Natural killer cell (primary cell): ENCODE measurements around the gene RAPGEF5. TPM values are rescaled to one million over a fixed set of nuclear protein-coding genes. Genes with fewer than 3 reads are reported as not detected.

Experiments
- ATAC-seq, 3 donors: fragments of 150-1000 bp in 2 of 3; fragments of 200-7000 bp in 1 of 3; cut with Tn5 transposase; 1 replicate in 1 of 3; 2 replicates in 2 of 3; pipeline ENCODE4 v1.10.0; 2021; ENCODE audit warnings: mild to moderate bottlenecking in 2 of 3, moderate library complexity in 2 of 3
- DNase-seq, 2 donors: peaks; one replicate each; pipeline versions ENCODE4 v3.0.0 to v3.0.0-alpha.2; 2013 to 2021; ENCODE audit warnings: mixed read lengths in 1 of 2
- H3K27ac ChIP-seq: one replicate; pipeline ENCODE4 v1.5.1; 2013; ENCODE audit warnings: mild to moderate bottlenecking, low read length
- H3K27me3 ChIP-seq: one replicate; pipeline ENCODE4 v1.6.1; 2013; ENCODE audit warnings: low read length; ENCODE audit not compliant: control insufficient read depth, insufficient read depth
- H3K36me3 ChIP-seq: one replicate; pipeline ENCODE4 v1.6.1; 2013; ENCODE audit warnings: low read length; ENCODE audit not compliant: control insufficient read depth, insufficient read depth
- H3K4me1 ChIP-seq: one replicate; pipeline ENCODE4 v1.6.1; 2013; ENCODE audit warnings: low read length; ENCODE audit not compliant: control insufficient read depth, insufficient read depth
- H3K4me3 ChIP-seq: one replicate; pipeline ENCODE4 v1.5.1; 2013; ENCODE audit warnings: low read length
- H3K9me3 ChIP-seq: one replicate; pipeline ENCODE4 v1.6.1; 2013; ENCODE audit warnings: low read length; ENCODE audit not compliant: control insufficient read depth, insufficient read depth
- H3K27ac Mint-ChIP-seq, 2 donors: one replicate each; pipeline ENCODE4 v1.8.0; 2022; ENCODE audit warnings: mild to moderate bottlenecking in 2 of 2, mixed read lengths in 2 of 2, moderate library complexity in 1 of 2
- H3K27me3 Mint-ChIP-seq, 2 donors: one replicate each; pipeline ENCODE4 v1.8.0; 2022; ENCODE audit warnings: low read depth in 2 of 2, mixed read lengths in 2 of 2
- H3K36me3 Mint-ChIP-seq: one replicate; pipeline ENCODE4 v1.8.0; 2022; ENCODE audit warnings: mixed read lengths
- H3K4me1 Mint-ChIP-seq, 2 donors: one replicate each; pipeline ENCODE4 v1.8.0; 2022; ENCODE audit warnings: mixed read lengths in 2 of 2
- H3K4me3 Mint-ChIP-seq: one replicate; pipeline ENCODE4 v1.8.0; 2022; ENCODE audit warnings: mild to moderate bottlenecking, moderate library complexity, mixed read lengths
- H3K9me3 Mint-ChIP-seq, 2 donors: one replicate each; pipeline ENCODE4 v1.8.0; 2022; ENCODE audit warnings: mixed read lengths in 2 of 2
- CTCF ChIP-seq: fragments of 200-600 bp; IDR thresholded peaks from one replicate; pipeline ENCODE4 v1.8.0; 2022; ENCODE audit warnings: antibody characterized with exemption
- WGBS: methylation state at CpG from one replicate; pipeline ENCODE4 v1.1.7; 2013; ENCODE audit warnings: missing lambda C conversion rate; ENCODE audit not compliant: insufficient coverage; 5-methylcytosine and 5-hydroxymethylcytosine counted together
- intact Hi-C: fragments of 100-400 bp; cut with micrococcal nuclease; formaldehyde crosslinking; loops from one replicate; pipeline ENCODE4 v1.14.2; 2022
- total RNA-seq, 4 donors: library from RNA; stranded (reverse); fragments of 120-200 nt in 1 of 4; gene quantifications; one replicate each; pipeline versions ENCODE4 v1.2.3 to v1.2.4, GENCODE V29; 2013 to 2022

Gene RAPGEF5
- total RNA-seq, 3 donors from 2014 or later (not counting 1 experiment from before 2014, with no cell fraction given) = 0.26 to 0.33 TPM; not detected in 1

GRCh38 chr7:22138886-22139285 is 218.1 kb downstream of the RAPGEF5 start:
- Histone ChIP-seq H3K36me3 (no peaks in the 10 kb centered on the region), H3K27me3 (no peaks in the 10 kb centered on the region), H3K4me1 (no peaks in the 10 kb centered on the region), H3K9me3 (no peaks in the 10 kb centered on the region), H3K27ac (no peak overlapping the region), H3K4me3 (no peak overlapping the region)
- Mint-ChIP-seq H3K4me3 (no peak overlapping the region), H3K4me1 (no peaks in the 10 kb centered on the region), H3K36me3 (no peaks in the 10 kb centered on the region), H3K9me3 (no peaks in the 10 kb centered on the region), H3K27me3 (peaks cover 0 to 9% of the 10 kb centered on the region in 2 donors), H3K27ac (no peak overlapping the region)
- no peak for TF ChIP-seq CTCF
- intact Hi-C loops = no loop called here
- 88% methylated on average over 5 of the region's 5 CpGs for WGBS
- DNase-seq (no peak), ATAC-seq (no peak)

GRCh38 chr7:22138106-22138505 is 218.8 kb downstream of the RAPGEF5 start:
- H3K4me3 ChIP-seq = no peak overlapping the region
- Mint-ChIP-seq H3K27ac (no peak overlapping the region), H3K36me3 (no peaks in the 10 kb centered on the region), H3K27me3 (peaks cover 1 to 7% of the 10 kb centered on the region in 2 donors), H3K4me1 (no peaks in the 10 kb centered on the region), H3K9me3 (no peaks in the 10 kb centered on the region), H3K4me3 (no peak overlapping the region)
- no peaks in the 10 kb centered on the region for H3K4me1 ChIP-seq
- WGBS = 97% methylated on average over 5 of the region's 5 CpGs
- H3K9me3 ChIP-seq = no peaks in the 10 kb centered on the region
- no peaks in the 10 kb centered on the region for H3K36me3 ChIP-seq
- H3K27me3 ChIP-seq = no peaks in the 10 kb centered on the region
- no peak overlapping the region for H3K27ac ChIP-seq
- ATAC-seq (no peak), DNase-seq (no peak)
- TF ChIP-seq CTCF = no peak
- intact Hi-C loops = no loop called here

GRCh38 chr7:22137466-22137865 is 219.5 kb downstream of the RAPGEF5 start:
- no peak for ATAC-seq
- no peak overlapping the region for H3K27ac ChIP-seq
- H3K4me3 ChIP-seq = no peak overlapping the region
- no peaks in the 10 kb centered on the region for H3K36me3 ChIP-seq
- Mint-ChIP-seq H3K9me3 (no peaks in the 10 kb centered on the region), H3K27ac (no peak overlapping the region), H3K36me3 (no peaks in the 10 kb centered on the region), H3K4me1 (no peaks in the 10 kb centered on the region), H3K4me3 (no peak overlapping the region), H3K27me3 (peaks cover 0 to 9% of the 10 kb centered on the region in 2 donors)
- no peaks in the 10 kb centered on the region for H3K27me3 ChIP-seq
- TF ChIP-seq CTCF = no peak
- intact Hi-C loops = no loop called here
- H3K9me3 ChIP-seq = no peaks in the 10 kb centered on the region
- DNase-seq = no peak
- 100% methylated on average over 1 of the region's 2 CpGs for WGBS
- no peaks in the 10 kb centered on the region for H3K4me1 ChIP-seq

GRCh38 chr7:22137026-22137425 is 219.9 kb downstream of the RAPGEF5 start:
- 100% methylated on average over 2 of the region's 2 CpGs for WGBS
- TF ChIP-seq CTCF = no peak
- ATAC-seq = no peak
- Mint-ChIP-seq H3K27me3 (peaks cover 0 to 9% of the 10 kb centered on the region in 2 donors), H3K4me3 (no peak overlapping the region), H3K4me1 (no peaks in the 10 kb centered on the region), H3K36me3 (no peaks in the 10 kb centered on the region), H3K27ac (no peak overlapping the region), H3K9me3 (no peaks in the 10 kb centered on the region)
- no peaks in the 10 kb centered on the region for H3K9me3 ChIP-seq
- no peak overlapping the region for H3K4me3 ChIP-seq
- no peak for DNase-seq
- no peaks in the 10 kb centered on the region for H3K27me3 ChIP-seq
- intact Hi-C loops = no loop called here
- no peaks in the 10 kb centered on the region for H3K4me1 ChIP-seq
- no peaks in the 10 kb centered on the region for H3K36me3 ChIP-seq
- H3K27ac ChIP-seq = no peak overlapping the region
